GM23248 (cell line): ENCODE results near the gene SRGAP2B.
"Not testable (repeated sequence)": the region's sequence is repeated elsewhere in the genome, so short reads cannot be mapped to it uniquely, and the experiment has no call there.

Source experiments
- EZH2 ChIP-seq: fragments of 200-600 bp; sonication (generic); IDR thresholded peaks from 2 replicates; pipeline ENCODE4 v1.6.1; 2018; ENCODE audit warnings: antibody characterized with exemption, mild to moderate bottlenecking; ENCODE audit not compliant: insufficient read depth, poor library complexity, severe bottlenecking
- EZH2phosphoT487 ChIP-seq: fragments of 200-600 bp; sonication (generic); IDR thresholded peaks from 2 replicates; pipeline ENCODE4 v1.6.1; 2018; ENCODE audit warnings: antibody characterized with exemption, moderate library complexity, mild to moderate bottlenecking, low read depth; ENCODE audit not compliant: insufficient read depth

DNA sequence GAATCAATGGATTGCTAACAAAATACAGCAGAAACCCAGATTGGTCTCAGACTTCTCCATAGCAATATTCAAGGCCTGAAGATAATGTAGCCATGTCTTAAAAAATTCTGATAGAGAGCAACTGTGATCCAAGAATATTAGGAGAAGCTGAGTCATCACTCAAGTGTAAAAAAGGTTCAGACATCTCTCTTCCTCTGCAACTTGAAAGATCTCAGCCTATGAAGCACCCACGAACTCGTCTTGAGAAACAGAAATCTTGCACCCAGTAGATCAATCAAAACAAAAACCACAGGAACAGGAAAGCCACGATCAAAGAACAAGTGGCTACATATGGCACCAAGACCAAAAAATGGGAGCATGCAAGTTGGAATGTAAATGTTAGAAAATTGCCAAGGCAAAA is 85.2 kb downstream of the SRGAP2B start:
- not testable (repeated sequence) for TF ChIP-seq EZH2, EZH2phosphoT487
